Activated CD4-positive, alpha-beta T cell treated with anti-CD3 and anti-CD28 coated beads for 4 hours (primary cell): ENCODE measurements around the gene PCDH8.
"Not testable (repeated sequence)": the region's sequence is repeated elsewhere in the genome, so short reads cannot be mapped to it uniquely, and the experiment has no call there.

ENCODE experiments used
- DNase-seq, 2 donors: peaks; one replicate each; pipeline ENCODE4 v3.0.0-alpha.2; 2020

PCDH8 gene

DNA sequence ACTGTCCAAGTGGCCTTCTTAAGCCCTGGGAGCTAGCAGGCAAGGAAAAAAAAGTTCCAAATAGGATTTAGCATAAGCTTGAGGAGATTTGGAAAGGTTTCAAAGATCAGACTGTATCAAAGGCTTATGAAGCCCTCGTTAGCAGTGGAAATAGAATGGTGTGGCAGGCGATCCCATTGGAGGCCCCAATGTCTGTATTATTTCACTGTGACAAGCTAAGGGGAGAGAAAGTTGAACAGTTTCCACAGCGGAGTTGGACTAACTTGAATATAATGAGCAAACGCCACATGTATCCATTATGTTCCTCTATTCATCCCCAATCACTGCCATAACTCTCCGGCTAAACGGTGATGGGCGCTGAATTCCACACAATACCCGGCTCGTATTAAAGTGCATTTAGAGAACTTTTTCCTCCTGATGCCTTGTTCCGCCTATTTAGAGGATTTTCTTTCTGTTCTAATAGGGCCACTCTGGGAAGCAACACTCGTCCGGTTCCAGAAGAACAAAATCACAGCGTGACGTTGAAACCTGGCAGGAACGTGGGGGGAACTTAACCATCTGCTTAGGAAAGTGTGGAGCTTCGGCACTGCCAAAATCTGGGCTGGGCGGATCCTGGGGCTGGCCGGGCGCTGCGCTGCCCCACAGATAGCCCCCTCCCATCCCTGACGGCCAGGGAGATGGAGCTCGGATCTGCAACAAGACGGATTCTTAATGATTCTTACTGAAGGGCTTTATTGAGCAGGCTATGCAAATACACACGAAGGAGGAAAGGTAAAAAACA is 1.0 kb upstream of the PCDH8 start:
- no peak for DNase-seq

DNA sequence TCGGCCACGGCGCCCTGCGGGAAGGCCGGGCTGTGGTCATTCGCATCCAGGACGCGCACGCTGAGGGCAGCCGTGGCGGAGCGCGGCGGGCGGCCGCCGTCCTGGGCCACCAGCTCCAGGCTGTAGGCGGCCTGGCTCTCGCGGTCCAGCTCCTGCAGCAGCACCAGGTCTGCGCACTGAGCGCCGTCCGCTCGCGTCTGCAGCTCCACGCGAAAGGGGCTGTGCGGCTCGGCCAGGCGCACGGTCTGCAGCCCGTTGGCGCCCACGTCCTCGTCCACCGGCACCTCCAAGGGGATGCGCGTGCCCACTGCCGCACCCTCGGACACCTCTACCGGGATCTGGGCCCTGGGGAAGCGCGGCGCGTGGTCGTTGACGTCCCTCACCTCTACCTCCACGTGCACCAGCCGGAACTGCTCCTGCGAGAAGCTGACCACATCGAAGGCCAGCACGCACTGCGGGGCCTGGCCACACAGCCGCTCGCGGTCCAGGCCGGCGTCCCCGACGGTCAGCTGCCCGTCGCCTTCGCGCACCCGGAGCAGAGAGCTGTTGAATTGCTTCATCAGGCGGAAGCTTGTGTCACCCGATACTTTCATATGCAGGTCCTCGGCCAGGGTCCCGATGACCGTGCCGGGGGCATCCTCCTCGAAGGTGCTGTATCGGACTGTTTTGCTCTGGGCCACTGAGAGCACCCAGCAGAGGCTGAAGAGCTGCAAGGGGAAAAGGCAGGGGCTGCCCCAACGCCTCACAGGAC is 583 bp downstream of the PCDH8 start:
- DNase-seq, result no peak

DNA sequence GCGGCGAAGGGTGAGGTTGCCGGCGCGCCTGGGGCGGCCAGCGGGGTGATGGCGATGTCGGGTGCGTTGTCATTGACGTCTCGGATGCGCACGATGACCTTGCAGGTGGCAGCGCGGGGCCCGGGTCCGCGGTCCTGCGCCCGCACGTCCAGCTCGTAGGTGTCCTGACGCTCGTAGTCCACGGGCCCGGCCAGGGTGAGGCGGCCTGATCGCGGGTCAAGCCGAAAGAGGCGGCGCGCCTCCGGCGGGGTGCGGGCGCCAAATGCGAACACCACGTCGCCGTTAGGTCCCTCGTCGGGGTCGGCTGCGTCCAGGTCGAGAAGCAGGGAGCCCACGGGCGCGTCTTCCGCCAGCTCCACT is 1.1 kb downstream of the PCDH8 start:
- no peak for DNase-seq

DNA sequence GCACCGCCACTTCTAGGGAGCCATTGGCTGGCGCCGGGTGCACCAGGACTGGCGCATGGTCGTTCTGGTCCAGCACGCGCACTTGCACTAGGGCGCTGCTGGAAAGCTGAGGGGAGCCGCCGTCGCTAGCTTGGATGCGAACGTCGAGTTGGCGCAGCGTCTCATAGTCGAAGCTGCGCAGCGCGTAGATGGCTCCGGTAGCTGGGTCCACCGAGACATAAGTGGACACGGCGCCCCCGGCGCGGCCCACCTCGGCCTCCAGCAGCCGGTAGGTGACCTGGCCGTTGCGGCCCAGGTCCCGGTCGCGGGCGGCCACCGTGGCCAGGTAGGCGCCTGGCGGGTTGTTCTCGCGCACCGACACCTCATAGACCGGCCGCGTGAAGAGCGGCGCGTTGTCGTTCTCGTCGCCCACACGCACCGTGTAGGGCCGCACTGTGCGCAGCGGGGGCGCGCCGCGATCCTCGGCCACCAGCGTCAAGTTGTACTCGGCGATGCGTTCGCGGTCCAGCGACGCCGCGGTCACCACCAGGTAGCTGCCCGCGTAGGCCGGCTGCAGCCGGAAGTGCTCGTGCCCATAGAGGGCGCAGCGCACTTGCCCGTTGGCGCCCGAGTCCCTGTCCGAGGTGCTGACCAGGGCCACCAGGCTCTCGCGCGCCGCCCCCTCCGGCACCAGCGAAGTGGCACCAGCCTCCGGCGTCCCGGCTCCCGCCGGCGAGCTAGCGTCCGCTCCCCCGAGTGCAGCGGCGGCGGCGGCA is 1.7 kb downstream of the PCDH8 start:
- DNase-seq, result no peak

DNA sequence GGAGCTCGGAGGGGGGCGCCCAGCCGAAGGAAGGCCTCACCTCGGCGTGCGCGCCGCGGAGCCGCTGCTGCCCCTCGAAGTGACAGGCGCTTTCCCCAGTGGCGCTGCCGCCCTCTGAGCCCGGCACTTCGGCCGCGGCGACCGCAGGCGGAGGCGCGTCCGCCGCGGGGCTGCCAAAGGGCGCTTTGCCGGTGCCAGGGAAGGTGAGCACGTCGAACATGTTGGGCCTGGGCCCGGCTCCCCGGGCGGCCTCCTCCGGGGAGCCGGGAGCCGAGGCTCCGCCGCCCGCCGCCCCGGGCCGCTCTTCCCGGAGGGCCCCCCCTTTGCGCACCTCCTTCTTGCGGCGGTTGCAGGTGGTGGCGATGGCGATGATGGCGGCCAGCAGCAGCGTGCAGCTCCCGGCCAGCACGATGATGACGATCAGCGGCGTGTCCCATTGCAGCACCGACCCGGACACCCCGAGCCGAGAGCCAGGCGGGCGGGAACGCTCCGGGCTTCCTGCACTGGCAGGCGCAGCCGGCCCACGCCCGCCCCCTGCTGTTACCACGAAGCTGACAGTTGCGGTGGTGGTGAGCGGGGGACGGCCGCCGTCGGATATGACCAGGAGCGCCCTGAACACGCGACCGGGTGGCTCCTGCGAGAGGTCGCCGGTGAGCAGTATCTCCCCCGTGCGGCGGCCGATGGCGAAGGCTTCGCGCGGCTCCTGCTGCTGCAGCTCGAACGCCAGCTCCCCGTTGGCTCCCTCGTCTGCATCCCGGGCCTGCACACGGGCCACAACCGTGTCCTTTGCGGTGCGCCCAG is 2.5 kb downstream of the PCDH8 start:
- DNase-seq, result no peak

DNA sequence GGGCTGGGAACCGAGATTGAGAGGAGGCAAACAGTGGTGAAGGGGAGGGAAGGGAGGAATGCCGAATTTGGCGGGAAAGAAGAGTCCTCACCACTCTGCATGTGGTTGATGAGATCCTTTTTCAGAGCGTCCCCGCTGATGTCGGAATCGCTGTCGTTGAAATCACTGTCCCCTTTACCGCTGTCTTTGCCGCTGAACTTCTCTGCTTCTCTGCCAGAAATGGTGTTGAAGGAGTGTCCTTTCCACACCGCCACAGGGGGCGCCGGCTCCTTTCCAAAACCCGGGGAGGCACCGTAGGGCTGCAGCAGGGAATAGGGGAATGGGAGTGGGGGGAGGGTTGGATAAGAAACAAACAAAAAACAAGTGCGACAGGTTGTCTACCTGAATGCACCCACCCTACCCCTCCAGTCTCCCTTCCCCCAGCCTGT is 3.1 kb downstream of the PCDH8 start:
- DNase-seq, result no peak

DNA sequence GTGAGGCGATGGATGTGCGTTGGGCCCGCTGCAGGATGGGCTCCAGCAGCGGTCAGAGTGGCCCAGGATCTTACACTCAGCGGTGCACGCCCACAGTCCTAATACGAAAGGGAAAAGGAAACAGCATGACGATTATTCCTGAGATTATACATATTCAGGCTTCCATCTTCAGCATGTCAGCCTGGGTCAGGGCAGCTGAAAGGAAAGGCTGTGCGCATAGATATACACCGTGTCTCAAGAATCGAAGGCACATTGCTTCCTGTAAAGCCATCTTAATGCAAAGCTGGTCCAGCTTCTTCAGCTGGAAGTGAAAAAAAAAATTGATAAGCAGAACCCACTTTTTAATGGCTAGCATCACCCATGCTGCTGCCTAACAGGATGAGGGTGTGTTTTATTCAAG is 3.6 kb downstream of the PCDH8 start:
- DNase-seq, result no peak

DNA sequence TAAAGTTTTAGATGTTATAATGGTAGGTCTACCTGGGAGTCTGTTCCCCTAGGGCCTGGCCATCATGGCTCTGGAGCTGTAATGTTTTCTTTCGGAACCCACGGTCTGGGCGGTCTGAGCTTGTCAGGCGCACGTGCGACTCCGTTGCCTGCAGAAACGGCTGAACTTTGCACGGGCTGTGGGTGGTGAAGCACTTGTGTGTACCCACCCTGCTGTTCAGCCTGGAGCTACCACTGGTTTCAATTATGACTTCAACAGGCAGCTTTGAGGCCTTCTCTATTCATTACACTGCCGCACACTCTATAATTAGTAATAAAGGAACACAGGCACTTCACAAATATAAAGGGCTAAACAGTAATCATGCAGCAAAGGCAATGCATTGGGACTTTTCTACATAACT is 6.0 kb downstream of the PCDH8 start:
- DNase-seq, result no peak

DNA sequence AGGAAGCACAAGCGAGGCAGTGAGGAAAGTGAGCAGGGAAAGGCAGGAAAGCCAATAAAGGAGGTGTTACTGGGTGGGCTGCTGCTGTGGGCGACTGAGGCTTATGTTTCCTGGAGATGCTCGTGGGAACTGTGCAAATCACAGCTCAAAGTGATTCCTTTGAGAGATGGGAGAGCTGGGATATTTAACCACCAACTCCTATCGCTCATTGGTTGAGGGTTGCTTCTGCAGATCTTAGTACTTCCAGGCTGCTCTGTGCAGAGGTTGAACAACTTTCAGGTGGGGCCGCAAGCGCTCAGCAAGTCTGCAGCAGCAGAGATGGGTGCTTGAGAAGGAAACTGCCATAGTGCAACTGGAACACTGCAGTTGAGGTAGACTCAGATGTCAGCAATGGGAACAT is 8.4 kb downstream of the PCDH8 start:
- DNase-seq, result no peak

DNA sequence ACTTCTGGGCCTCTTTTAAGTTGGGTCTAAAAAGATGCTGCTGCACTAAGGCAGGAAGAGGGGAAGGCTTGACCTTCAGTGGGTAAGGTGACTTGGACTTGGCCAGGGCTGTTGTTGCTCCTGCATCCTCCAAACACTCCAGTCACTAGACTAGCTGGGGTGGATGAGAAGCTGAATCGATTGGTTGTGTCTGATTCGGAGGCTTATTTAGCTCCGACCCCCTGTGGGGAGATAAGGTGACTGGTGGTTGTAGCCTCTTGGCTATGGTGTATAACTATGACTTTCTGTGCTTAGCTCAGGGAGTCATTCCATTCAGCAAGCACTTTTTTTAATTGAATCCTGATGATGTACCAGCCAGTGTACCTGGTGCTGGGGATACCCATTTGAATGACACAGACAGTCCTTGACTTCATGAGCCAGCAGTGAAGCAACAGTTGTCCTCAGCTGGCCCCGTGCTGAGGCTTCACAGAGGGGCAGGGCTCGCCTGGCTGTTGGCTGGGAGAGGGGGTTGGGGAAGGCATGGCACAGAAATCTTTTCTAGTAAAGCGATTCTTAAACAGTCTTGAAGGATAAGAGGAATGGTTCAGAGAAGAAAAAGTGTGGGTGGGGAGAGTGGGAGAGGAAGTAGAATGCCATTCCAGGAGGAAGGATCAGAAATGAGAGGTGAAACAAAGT is 9.9 kb downstream of the PCDH8 start:
- DNase-seq, result no peak

DNA sequence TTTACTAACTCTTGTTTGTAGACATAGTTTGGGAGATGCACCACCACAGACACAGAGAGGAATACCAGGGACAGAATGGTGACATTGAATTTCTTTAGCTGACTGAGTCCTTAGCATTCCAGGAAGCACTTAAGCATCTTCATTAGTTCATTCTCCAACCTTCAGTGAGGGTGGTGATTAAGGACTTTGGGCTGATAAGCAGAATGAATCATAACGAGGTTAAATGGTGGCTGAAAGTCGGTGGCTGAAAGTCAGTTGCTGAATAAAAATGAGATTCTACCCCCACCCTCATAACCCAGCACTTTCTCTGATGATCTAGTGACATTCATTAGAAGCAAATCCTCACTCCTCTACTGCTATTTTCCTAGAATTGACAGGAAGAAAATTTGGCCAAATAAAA is 10.6 kb downstream of the PCDH8 start:
- DNase-seq, result no peak

DNA sequence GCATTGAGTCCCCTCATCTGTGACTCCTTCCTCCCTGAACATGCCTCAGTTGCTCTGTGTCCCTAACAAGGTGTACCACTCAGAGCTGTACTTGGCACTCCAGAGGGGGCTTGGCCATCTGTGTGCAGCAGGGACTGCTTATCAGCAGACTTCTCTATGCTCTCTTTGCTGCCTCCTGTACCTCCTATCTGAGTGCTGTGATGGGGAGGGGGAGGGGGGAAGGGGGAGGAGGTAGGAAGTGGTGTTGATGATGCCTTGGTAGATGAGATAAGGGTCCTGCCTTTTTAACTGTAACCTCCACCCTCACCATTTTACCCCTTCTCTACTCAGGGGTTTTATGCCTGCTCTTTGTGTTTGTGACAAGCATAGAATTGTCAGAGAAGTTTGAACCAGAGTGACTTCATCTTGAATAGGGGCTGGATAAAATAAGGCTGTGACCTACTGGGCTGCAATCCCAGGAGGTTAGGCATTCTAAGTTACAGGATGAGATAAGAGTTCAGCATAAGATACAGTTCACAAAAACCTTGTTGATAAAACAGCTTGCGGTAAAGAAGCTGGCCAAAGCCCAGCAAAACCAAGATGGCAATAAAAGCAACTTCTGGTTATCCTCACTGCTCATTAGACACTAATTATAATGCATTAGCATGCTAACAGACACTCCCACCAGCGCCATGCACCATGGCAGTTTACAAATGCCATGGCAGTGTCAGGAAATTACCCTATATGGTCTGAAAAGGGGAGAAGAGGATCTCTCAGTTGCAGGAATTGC is 13.2 kb downstream of the PCDH8 start:
- no peak for DNase-seq

DNA sequence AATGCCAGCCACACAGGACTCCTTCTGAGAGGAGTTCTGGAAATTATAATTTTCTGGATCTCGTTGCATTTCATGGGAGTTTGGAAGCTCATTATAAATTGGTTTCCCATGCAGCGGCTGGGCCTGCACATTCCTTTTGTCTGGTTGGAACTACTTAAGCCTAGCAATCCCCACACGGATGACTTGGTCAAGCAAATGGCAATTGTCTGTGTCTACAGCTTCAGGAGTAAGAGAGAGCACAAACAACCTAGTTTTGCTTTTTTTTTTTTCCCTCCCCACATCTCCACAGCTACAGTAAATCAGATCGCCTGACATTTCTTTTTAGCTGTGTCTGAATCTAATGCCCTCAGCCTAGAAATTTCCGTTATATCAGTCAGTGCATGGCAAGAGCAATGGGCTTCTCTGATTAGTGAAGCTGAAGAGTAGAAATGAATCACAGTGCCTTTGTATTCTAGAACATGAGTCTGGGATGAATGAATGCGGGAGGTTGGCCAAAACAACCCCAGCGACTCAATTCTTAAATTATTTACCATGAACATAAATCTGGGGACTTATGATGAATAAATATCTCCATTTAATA is 15.1 kb downstream of the PCDH8 start:
- DNase-seq, result no peak

DNA sequence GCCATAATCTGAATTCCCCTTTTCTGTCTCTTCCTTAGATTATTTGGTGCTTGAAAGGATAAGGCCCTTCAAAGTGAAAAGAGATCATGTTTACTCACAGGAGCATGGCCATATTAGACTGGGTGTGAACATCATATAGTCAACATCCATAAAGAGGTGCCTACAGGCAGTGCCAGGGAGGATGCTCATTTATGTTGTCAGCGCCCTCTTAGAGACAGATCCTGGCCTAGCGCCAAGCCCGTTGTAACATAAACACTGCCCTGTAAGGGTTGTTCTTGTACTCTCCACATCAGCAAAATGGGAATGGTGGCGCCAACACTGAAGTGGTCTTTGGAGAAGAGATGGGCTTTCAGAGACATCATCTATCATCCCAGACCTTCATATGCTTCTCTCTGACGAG is 16.1 kb downstream of the PCDH8 start:
- DNase-seq, result no peak

DNA sequence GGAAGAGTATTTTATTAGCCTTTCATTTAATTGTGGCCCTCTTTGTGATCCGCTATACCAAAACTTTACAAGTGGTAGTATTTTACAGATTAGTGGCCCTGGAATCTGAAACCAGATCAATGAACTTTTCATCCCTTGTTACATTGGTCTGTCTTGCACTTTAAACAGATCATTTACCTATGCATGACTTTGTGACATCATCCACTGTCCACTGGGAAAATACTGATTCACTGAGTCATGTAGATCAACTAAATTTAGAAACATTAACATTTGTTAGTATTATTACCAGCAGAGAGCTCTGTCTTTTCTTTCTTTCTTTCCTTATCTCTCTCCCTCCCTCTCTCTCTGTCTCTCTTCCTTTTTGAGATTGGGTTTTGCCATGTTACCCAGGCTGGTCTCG is 17.5 kb downstream of the PCDH8 start:
- no peak for DNase-seq

DNA sequence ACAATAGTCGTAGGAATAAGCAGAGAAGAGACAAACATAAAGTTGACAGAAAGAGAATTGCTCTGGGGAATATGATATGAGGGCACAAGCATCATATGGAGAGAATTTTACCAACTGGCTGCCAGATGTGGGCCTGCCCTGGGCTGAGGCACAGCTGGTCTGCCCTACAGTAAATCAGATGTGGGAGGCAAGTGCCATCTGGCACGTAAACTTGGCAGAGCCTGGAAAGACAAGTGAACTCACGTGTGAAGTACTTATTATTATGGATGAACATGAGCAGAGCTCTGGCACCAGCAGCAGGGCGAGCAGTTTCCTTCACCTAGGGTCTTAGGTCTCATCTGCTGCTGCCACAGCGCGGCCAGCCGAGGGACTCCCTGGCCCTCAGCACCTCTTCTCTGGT is 20.6 kb downstream of the PCDH8 start:
- no peak for DNase-seq

DNA sequence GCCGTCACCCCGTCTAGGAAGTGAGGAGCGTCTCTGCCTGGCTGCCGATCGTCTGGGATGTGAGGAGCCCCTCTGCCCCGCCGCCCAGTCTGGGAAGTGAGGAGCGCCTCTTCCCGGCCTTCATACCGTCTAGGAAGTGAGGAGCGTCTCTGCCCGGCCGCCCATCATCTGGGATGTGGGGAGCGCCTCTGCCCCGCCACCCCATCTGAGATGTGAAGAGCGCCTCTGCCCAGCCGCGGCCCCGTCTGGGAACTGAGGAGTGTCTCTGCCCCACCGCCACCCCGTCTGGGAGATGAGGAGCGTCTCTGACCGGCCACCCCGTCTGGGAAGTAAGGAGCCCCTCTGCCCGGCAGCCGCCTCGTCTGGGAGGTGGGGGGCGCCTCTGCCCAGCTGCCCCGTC is 30.6 kb downstream of the PCDH8 start:
- DNase-seq, result not testable (repeated sequence)

DNA sequence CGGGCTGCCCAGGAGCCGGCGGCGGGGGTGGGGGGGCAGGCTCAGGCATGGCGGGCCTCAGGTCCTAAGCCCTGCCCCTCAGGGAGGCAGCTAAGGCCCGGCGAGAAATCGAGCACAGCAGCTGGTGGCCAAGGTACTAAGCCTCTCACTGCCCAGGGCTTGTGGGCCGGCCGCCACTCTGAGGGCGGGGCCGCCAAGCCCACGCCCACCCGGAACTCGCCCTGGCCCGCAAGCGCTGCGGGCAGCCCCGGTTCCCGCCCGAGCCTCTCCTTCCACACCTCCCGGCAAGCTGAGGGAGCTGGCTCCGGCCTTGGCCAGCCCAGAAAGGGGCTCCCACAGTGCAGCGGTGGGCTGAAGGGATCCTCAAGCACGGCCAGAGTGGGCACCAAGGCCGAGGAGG is 33.1 kb downstream of the PCDH8 start:
- DNase-seq, result no peak

DNA sequence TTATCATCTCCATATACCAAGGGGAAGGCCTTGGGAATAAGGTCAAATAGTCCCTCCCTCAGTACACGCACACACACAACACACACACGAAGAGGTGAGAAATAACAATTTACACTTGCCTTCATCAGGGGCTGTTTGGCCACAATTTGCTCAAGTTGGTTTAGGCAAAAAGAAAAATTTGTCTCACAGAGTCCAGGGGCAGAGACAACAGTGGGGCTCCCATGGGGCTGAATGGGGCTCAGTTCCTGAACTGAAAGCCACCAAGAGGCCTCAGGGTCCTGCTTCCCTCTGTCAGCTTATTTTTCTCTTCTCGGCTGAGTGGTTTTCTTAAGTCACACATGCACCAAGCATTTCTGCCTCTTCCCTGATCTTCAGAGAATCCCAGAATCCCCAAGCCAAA is 35.5 kb downstream of the PCDH8 start:
- DNase-seq, result no peak

DNA sequence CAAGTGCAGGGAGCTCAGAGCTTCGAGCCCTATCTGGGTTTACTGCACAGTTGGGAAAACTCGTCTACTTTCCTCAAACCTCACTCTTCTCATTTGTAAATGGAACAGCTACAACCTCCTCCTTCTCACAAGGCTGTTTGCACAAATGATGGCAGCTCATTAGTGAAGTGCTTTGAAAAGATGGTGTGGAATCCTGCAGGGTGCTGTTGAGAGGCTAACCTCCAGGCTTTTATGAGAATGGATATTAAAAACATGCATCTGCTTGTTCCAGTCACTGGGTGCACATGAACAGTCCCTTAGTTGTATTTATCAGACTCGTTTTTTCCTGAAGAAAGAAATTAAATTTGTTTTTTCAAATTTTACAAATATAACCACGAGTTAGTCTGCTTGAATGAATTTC is 36.6 kb downstream of the PCDH8 start:
- no peak for DNase-seq

DNA sequence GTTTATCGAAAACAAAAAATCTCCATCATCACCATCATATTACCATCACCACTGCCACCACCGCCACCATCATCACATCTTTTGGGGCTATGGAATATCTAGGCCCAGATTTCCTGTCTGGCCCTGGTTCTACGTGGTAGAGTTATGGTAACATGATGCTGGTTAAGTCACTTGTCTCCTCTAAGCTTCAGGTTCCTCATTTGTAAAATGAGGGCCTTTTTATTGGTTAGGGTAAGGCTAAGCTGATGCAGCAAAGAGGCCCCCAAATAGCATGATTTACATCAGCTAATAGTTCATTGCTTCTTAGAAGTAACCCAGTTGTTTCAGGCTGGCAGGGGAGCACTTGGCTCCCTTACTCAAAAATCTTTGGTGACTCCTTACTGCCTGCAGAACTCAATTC is 37.9 kb downstream of the PCDH8 start:
- DNase-seq, result no peak
